ENCODE results near the gene C5orf24. TPM values are rescaled to one million over a fixed set of nuclear protein-coding genes. Genes with fewer than 3 reads are reported as not detected.

Gene C5orf24
- total RNA-seq, 2 donors from 2014 or later, result 33.7 to 34.9 TPM

- H3K27ac ChIP-seq, result no peak overlapping the region
- H3K4me3 ChIP-seq, result no peak overlapping the region
- no peaks in the 10 kb centered on the region for H3K4me1 ChIP-seq
- no peak for TF ChIP-seq CTCF (IDR thresholded peaks at IDR 0.05)
- H3K36me3 ChIP-seq, result peaks cover 3% of the 10 kb centered on the region
- no peaks in the 10 kb centered on the region for H3K9me3 ChIP-seq
- DNase-seq (ENCODE audit: low spot score), result no peak
- no peaks in the 10 kb centered on the region for H3K27me3 ChIP-seq
Measured at GRCh38 chr5:134906811-134907210, 61.0 kb downstream of the C5orf24 start.

Other genes starting within 250 kb of the C5orf24 start
- gene SAR1B, start 213.1 kb upstream of the C5orf24 start, total RNA-seq, result 10 to 100 TPM; 54.6 to 60.9 TPM
- gene SEC24A, start 197.2 kb upstream of the C5orf24 start, total RNA-seq, result 10 to 100 TPM in 1 of 2 donors, 1 to 10 TPM in 1; 9.6 to 12.8 TPM
- gene CAMLG, start 107.4 kb upstream of the C5orf24 start, total RNA-seq, result 10 to 100 TPM; 18.2 to 21.9 TPM
- 10 to 100 TPM; 12.2 to 13.4 TPM for gene DDX46, start 87.2 kb upstream of the C5orf24 start, total RNA-seq
- gene TXNDC15, start 28.4 kb downstream of the C5orf24 start, total RNA-seq, result 10 to 100 TPM; 65.6 to 98.1 TPM
- gene PCBD2, start 59.2 kb downstream of the C5orf24 start, total RNA-seq, result 10 to 100 TPM; 10.9 to 19.1 TPM
- gene CATSPER3, start 121.9 kb downstream of the C5orf24 start, total RNA-seq, result under 1 TPM; 0.39 to 0.44 TPM
- not detected for gene PITX1, start 188.3 kb downstream of the C5orf24 start, total RNA-seq